ENCODE measurements around the gene OPA1.

GRCh38 chr3:193545304-193545703 lies 47.7 kb upstream of the OPA1 start:
- TF ChIP-seq CTCF (IDR thresholded peaks at IDR 0.05) (no peak), POLR2A (IDR thresholded peaks at IDR 0.05) (no peak), POLR2AphosphoS5 (IDR thresholded peaks at IDR 0.05; ENCODE audit: insufficient read depth in 1 of 2, low read depth in 1 of 2) (no peak)
